ENCODE measurements around the gene ATP5PO.
"Not testable (repeated sequence)": the region's sequence is repeated elsewhere in the genome, so short reads cannot be mapped to it uniquely, and the experiment has no call there.

DNA sequence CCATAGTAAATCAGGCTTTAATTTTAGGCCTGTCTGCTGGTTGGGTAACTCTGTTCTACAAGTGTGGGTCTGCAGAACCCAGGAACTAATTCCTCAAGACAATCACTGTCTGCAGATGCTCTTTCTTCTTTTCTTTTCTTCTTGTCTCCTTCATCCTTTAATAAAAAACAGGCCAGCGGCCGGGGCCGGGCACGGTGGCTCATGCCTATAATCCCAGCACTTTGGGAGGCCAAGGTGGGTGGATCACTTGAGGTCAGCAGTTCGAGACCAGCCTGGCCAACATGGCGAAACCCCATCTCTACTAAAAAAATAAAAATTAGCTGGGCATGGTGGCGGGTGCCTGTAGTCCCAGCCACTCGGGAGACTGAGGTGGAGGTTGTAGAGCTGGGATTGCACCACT, 52.4 kb downstream of the ATP5PO start:
- TF ChIP-seq CTCF (conservative IDR thresholded peaks at IDR 0.05; ENCODE audit: low read length); EZH2phosphoT487 (IDR thresholded peaks at IDR 0.05; ENCODE audit: borderline replicate concordance, low read depth, low read length): not testable (repeated sequence)

Data from OCI-LY7 (cell line).